H1 (cell line): ENCODE results near the gene ZFP69. TPM values are rescaled to one million over a fixed set of nuclear protein-coding genes. Genes with fewer than 3 reads are reported as not detected.
"Not testable (repeated sequence)": the region's sequence is repeated elsewhere in the genome, so short reads cannot be mapped to it uniquely, and the experiment has no call there.

Source experiments
- CTCF ChIA-PET: fragments of 300-600 bp; sonication (Branson Sonifier 250); formaldehyde crosslinking; loops from one replicate; lab custom pipeline; 2021; ENCODE audit not compliant: partially characterized antibody; lab: Charles Lee
- POLR2A ChIA-PET: fragments of 300-600 bp; sonication (Branson Sonifier 250); formaldehyde crosslinking; loops from one replicate; lab custom pipeline; 2021; ENCODE audit warnings: inconsistent platforms; ENCODE audit not compliant: partially characterized antibody; lab: Charles Lee
- DNase-seq, 2 experiments: peaks; one replicate each; pipeline versions ENCODE4 v3.0.0 to v3.0.0-alpha.2; 2010 to 2022; ENCODE audit warnings: low spot score in 2 of 2, low read depth in 1 of 2, mixed read lengths in 1 of 2
- FAIRE-seq: peaks from 2 replicates; lab custom pipeline; 2011; peaks lifted over from hg19 to GRCh38; lab: Jason Lieb, UNC
- H2AFZ ChIP-seq: 2 replicates; pipeline ENCODE4 v1.8.1; 2012; ENCODE audit warnings: low read length, inconsistent platforms
- H2AK5ac ChIP-seq: 2 replicates; pipeline ENCODE4 v1.6.1; 2013; ENCODE audit warnings: low read depth, low read length
- H2BK120ac ChIP-seq: replicated peaks from 2 replicates; pipeline ENCODE3; 2013; ENCODE audit warnings: low read depth, low read length, inconsistent platforms
- H2BK12ac ChIP-seq: 2 replicates; pipeline ENCODE4 v1.6.1; 2013; ENCODE audit warnings: low read depth, low read length
- H2BK15ac ChIP-seq: 2 replicates; pipeline ENCODE4 v1.6.1; 2013; ENCODE audit warnings: low read length
- H2BK20ac ChIP-seq: 2 replicates; pipeline ENCODE4 v1.6.1; 2013; ENCODE audit warnings: low read length
- H2BK5ac ChIP-seq: 2 replicates; pipeline ENCODE4 v1.6.1; 2013; ENCODE audit warnings: low read depth, low read length
- H3K14ac ChIP-seq: 2 replicates; pipeline ENCODE4 v1.6.1; 2013; ENCODE audit warnings: inconsistent platforms; ENCODE audit not compliant: insufficient read length
- H3K18ac ChIP-seq: 2 replicates; pipeline ENCODE4 v1.6.1; 2013; ENCODE audit warnings: low read length; ENCODE audit errors: extremely low read depth
- H3K23ac ChIP-seq: 2 replicates; pipeline ENCODE4 v1.6.1; 2013; ENCODE audit warnings: inconsistent platforms; ENCODE audit not compliant: insufficient read length
- H3K23me2 ChIP-seq: 2 replicates; pipeline ENCODE4 v1.6.1; 2013; ENCODE audit warnings: low read depth, low read length
- H3K27ac ChIP-seq: 2 replicates; pipeline ENCODE4 v1.6.1; 2011; ENCODE audit warnings: low read depth, low read length, inconsistent platforms
- H3K27me3 ChIP-seq, 4 experiments: replicated peaks in 1 of 4; 1 replicate in 1 of 4; 2 replicates in 3 of 4; pipeline versions ENCODE4 v1.6.1 to v1.8.1; 2011 to 2013; ENCODE audit warnings: low read length in 3 of 4, mild to moderate bottlenecking in 3 of 4, inconsistent platforms in 2 of 4, mixed read lengths in 2 of 4, moderate library complexity in 1 of 4; ENCODE audit not compliant: control insufficient read depth in 3 of 4, insufficient read depth in 3 of 4; ENCODE audit errors: extremely low read depth in 1 of 4
- H3K36me3 ChIP-seq, 4 experiments: 2 replicates each; pipeline versions ENCODE4 v1.6.1 to v1.8.1; 2011 to 2013; ENCODE audit warnings: mild to moderate bottlenecking in 4 of 4, low read length in 3 of 4, moderate library complexity in 2 of 4, control low read depth in 1 of 4, inconsistent platforms in 1 of 4; ENCODE audit not compliant: insufficient read depth in 4 of 4, control insufficient read depth in 2 of 4
- H3K4ac ChIP-seq: replicated peaks from 2 replicates; pipeline ENCODE3; 2013; ENCODE audit warnings: low read length, low read depth, mixed read lengths, inconsistent platforms; ENCODE audit not compliant: insufficient read length
- H3K4me1 ChIP-seq, 4 experiments: replicated peaks in 1 of 4; 1 replicate in 1 of 4; 2 replicates in 3 of 4; pipeline versions ENCODE4 v1.6.1 to v1.8.1; 2011 to 2013; ENCODE audit warnings: low read length in 3 of 4, inconsistent platforms in 2 of 4, mixed read lengths in 1 of 4; ENCODE audit not compliant: insufficient read depth in 4 of 4, control insufficient read depth in 3 of 4
- H3K4me2 ChIP-seq, 2 experiments: 2 replicates each; pipeline versions ENCODE4 v1.6.1 to v1.8.1; 2011 to 2013; ENCODE audit warnings: low read depth in 2 of 2, low read length in 2 of 2, control low read depth in 1 of 2, inconsistent platforms in 1 of 2, mild to moderate bottlenecking in 1 of 2; ENCODE audit not compliant: insufficient read depth in 1 of 2
- H3K4me3 ChIP-seq, 4 experiments: fragments of 200-600, 300-600 bp in 1 of 4; sonication (generic), shearing (Covaris generic), sonication (Bioruptor Twin) in 1 of 4; 2 replicates each; pipeline versions ENCODE4 v1.5.1 to v1.8.1; 2011 to 2016; ENCODE audit warnings: low read length in 4 of 4, low read depth in 3 of 4, control low read depth in 2 of 4, inconsistent platforms in 2 of 4, mild to moderate bottlenecking in 2 of 4, mixed read lengths in 1 of 4, moderate library complexity in 1 of 4; ENCODE audit not compliant: insufficient read depth in 2 of 4; ENCODE audit errors: extremely low read depth in 1 of 4
- H3K56ac ChIP-seq: replicated peaks from 2 replicates; pipeline ENCODE3; 2013; ENCODE audit warnings: low read depth, mild to moderate bottlenecking, mixed read lengths, low read length, inconsistent platforms; ENCODE audit not compliant: insufficient read length
- H3K79me1 ChIP-seq: 2 replicates; pipeline ENCODE4 v1.6.1; 2013; ENCODE audit warnings: low read depth, low read length, control low read depth
- H3K79me2 ChIP-seq, 2 experiments: 2 replicates each; pipeline versions ENCODE4 v1.6.1 to v1.8.1; 2012 to 2013; ENCODE audit warnings: low read length in 2 of 2, mild to moderate bottlenecking in 2 of 2, inconsistent platforms in 1 of 2; ENCODE audit not compliant: insufficient read depth in 2 of 2, control insufficient read depth in 1 of 2
- H3K9ac ChIP-seq, 4 experiments: replicated peaks in 1 of 4; 1 replicate in 1 of 4; 2 replicates in 3 of 4; pipeline versions ENCODE4 v1.6.1 to v1.8.1; 2011 to 2013; ENCODE audit warnings: low read depth in 3 of 4, low read length in 3 of 4, control low read depth in 2 of 4, mild to moderate bottlenecking in 2 of 4, moderate library complexity in 2 of 4, inconsistent platforms in 1 of 4; ENCODE audit errors: extremely low read depth in 1 of 4
- H3K9me3 ChIP-seq, 2 experiments: 2 replicates each; pipeline versions ENCODE4 v1.6.1 to v1.8.1; 2012 to 2013; ENCODE audit warnings: mild to moderate bottlenecking in 2 of 2, moderate library complexity in 2 of 2, control low read depth in 1 of 2, inconsistent platforms in 1 of 2, low read depth in 1 of 2, low read length in 1 of 2, mixed read lengths in 1 of 2; ENCODE audit not compliant: insufficient read depth in 2 of 2
- H4K20me1 ChIP-seq, 2 experiments: replicated peaks in 1 of 2; 2 replicates each; pipeline versions ENCODE3 to v1.8.1; 2011 to 2013; ENCODE audit warnings: inconsistent platforms in 2 of 2, low read length in 2 of 2, mild to moderate bottlenecking in 1 of 2; ENCODE audit not compliant: insufficient read depth in 2 of 2, control insufficient read depth in 1 of 2
- H4K5ac ChIP-seq: 2 replicates; pipeline ENCODE4 v1.6.1; 2013; ENCODE audit warnings: low read length, low read depth, mixed read lengths, inconsistent platforms; ENCODE audit not compliant: insufficient read length
- H4K8ac ChIP-seq: 2 replicates; pipeline ENCODE4 v1.8.0; 2013; ENCODE audit warnings: mild to moderate bottlenecking, moderate library complexity, low read length, inconsistent platforms; ENCODE audit not compliant: insufficient read depth; ENCODE audit errors: extremely low read depth
- H4K91ac ChIP-seq: replicated peaks from 2 replicates; pipeline ENCODE3; 2013; ENCODE audit warnings: low read length, mixed read lengths, inconsistent platforms; ENCODE audit not compliant: insufficient read length
- WGBS, 2 experiments: shearing (Covaris generic) in 1 of 2; methylation state at CpG; one replicate each; pipeline versions ENCODE4 v1.1.6 to v1.1.7; 2013 to 2015; ENCODE audit warnings: low lambda C conversion rate in 2 of 2, mixed read lengths in 2 of 2, inconsistent platforms in 1 of 2, low coverage in 1 of 2, missing lambda C conversion rate in 1 of 2; ENCODE audit not compliant: insufficient replicate concordance in 2 of 2, insufficient coverage in 1 of 2, insufficient read length in 1 of 2; ENCODE audit errors: extremely low coverage in 1 of 2, missing lambda C conversion rate in 1 of 2; 5-methylcytosine and 5-hydroxymethylcytosine counted together
- polyA plus RNA-seq, 7 experiments: library from polyadenylated mRNA; depleted of rRNA in 3 of 7; stranded (reverse) in 5 of 7; unstranded in 2 of 7; fragments of >200 nt in 5 of 7; fragments of 200-250 nt in 2 of 7; gene quantifications; 1 replicate in 5 of 7; 2 replicates in 1 of 7; 4 replicates in 1 of 7; pipeline versions ENCODE4 v1.2.1 to v1.2.3, GENCODE V29; 2011 to 2013; ENCODE audit warnings: missing spikeins in 2 of 7, mixed read lengths in 2 of 7
- total RNA-seq: library from RNA; stranded (reverse); fragmentation: NEBNext Ultra II Directional; extraction: Animal tissue kit (Norgen Biotek cat#: 25700); gene quantifications from 2 replicates; pipeline ENCODE4 v1.2.1, GENCODE V29; 2021

The ZFP69 gene
- total and polyA plus RNA-seq, 2 of the 8 experiments (the other 6 are each of a cell fraction or from before 2014, with no cell fraction given) = 1.0 to 4.3 TPM

DNA sequence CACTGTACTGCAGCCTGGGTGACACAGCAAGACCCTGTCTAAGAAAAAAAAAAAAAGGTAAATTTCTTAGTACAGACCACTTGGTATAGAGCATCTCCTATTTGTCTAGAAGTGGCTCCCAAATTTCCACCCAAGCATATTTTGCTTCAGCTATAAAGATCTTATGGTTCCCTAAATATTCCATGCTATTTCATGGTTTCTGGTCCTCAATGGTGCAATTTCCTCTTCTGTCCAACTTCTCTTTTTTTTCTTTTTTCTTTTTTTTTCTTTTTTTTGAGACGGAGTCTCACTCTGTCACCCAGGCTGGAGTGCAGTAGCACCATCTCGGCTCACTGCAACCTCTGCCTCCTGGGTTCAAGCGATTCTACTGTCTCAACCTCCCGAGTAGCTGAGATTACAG lies 25.6 kb downstream of the ZFP69 start:
- POLR2A ChIA-PET = interaction anchor here (0.7 kb wide), 1 partner anchor 41 kb away, joined by 3 read pairs; no protein-coding TSS in a partner anchor

More for the DNA sequence above, 25.6 kb downstream of the ZFP69 start:
- H4K91ac ChIP-seq, H3K79me2 ChIP-seq, H2BK15ac ChIP-seq, H2BK12ac ChIP-seq, H3K14ac ChIP-seq, DNase-seq, H2AFZ ChIP-seq, H3K56ac ChIP-seq, H3K23ac ChIP-seq, H2BK5ac ChIP-seq, H3K4me1 ChIP-seq, H3K27me3 ChIP-seq, H4K5ac ChIP-seq, H3K79me1 ChIP-seq, H2BK20ac ChIP-seq, H3K4me2 ChIP-seq, H2AK5ac ChIP-seq, H3K23me2 ChIP-seq, H3K4ac ChIP-seq, H4K8ac ChIP-seq, H3K36me3 ChIP-seq, H3K9ac ChIP-seq, H4K20me1 ChIP-seq, H3K4me3 ChIP-seq, H2BK120ac ChIP-seq, FAIRE-seq, H3K27ac ChIP-seq, H3K18ac ChIP-seq: not testable (repeated sequence)
- WGBS, 2 experiments = 90% methylated on average over 4 of the region's 4 CpGs; no CpG with 5 or more reads in 1 of the 2 experiments
- peaks cover 7 to 15% of the 10 kb centered on the region in 2 experiments; a peak in 2 of 4 replicates for H3K9me3 ChIP-seq
- CTCF ChIA-PET = interaction anchor here (0.6 to 0.7 kb wide), 3 partner anchors 67 to 220 kb away, joined by 3 read pairs; no protein-coding TSS in a partner anchor
